Fibroblast of villous mesenchyme (primary cell): Measurements from ENCODE around the gene SIRT5. TPM values are rescaled to one million over a fixed set of nuclear protein-coding genes. Genes with fewer than 3 reads are reported as not detected.

Experiments used
- DNase-seq: peaks from one replicate; pipeline ENCODE4 v3.0.0-alpha.2; 2010; ENCODE audit warnings: low read depth
- H3K4me3 ChIP-seq: 2 replicates; pipeline ENCODE4 v1.5.1; 2011; ENCODE audit warnings: low read depth, mild to moderate bottlenecking, low read length
- CTCF ChIP-seq: IDR thresholded peaks from 2 replicates; pipeline ENCODE4 v1.5.1; 2012; ENCODE audit warnings: low read depth, mild to moderate bottlenecking, low read length; ENCODE audit not compliant: insufficient read depth
- total RNA-seq: library from RNA; depleted of rRNA; stranded (reverse); fragments of >200 nt; gene quantifications from 2 replicates; pipeline ENCODE4 v1.2.3, GENCODE V29; 2012

Gene SIRT5
- total RNA-seq, 1 donor = 9.9 TPM

- TF ChIP-seq CTCF = no peak
- DNase-seq = no peak
- H3K4me3 ChIP-seq = no peak overlapping the region
Measured at GRCh38 chr6:13663986-13664385, 89.6 kb downstream of the SIRT5 start.

Other genes starting within 250 kb of the SIRT5 start
- gene TBC1D7, start 246.1 kb upstream of the SIRT5 start, total RNA-seq = 23.7 and 27.4 TPM in 2 replicates
- 4.2 and 4.7 TPM in 2 replicates for gene GFOD1, start 87.0 kb upstream of the SIRT5 start, total RNA-seq
- 50.1 and 54.4 TPM in 2 replicates for gene NOL7, start 40.7 kb downstream of the SIRT5 start, total RNA-seq
- 25.5 and 26.4 TPM in 2 replicates for gene RANBP9, start 137.2 kb downstream of the SIRT5 start, total RNA-seq
- gene MCUR1, start 240.0 kb downstream of the SIRT5 start, total RNA-seq = 12.2 and 13.8 TPM in 2 replicates